Muscle layer of duodenum (tissue), 2 donors: ENCODE results near the gene TRAPPC2.
A peak's percentile ranks its signal among the peaks of the same experiment; 100 is the strongest.

Source experiments
- H3K27ac ChIP-seq: one replicate; pipeline ENCODE4 v1.7.0; 2013; ENCODE audit warnings: mild to moderate bottlenecking, low read length
- H3K27me3 ChIP-seq: one replicate; pipeline ENCODE4 v1.7.0; 2013; ENCODE audit warnings: low read depth, mild to moderate bottlenecking, control low read depth, low read length
- H3K36me3 ChIP-seq, 2 donors: one replicate each; pipeline ENCODE4 v1.7.0; 2013; ENCODE audit warnings: low read length in 2 of 2, control low read depth in 1 of 2, mild to moderate bottlenecking in 1 of 2; ENCODE audit not compliant: insufficient read depth in 2 of 2, control insufficient read depth in 1 of 2
- H3K4me1 ChIP-seq, 2 donors: one replicate each; pipeline ENCODE4 v1.7.0; 2013; ENCODE audit warnings: low read length in 2 of 2, mild to moderate bottlenecking in 2 of 2, control low read depth in 1 of 2, moderate library complexity in 1 of 2; ENCODE audit not compliant: insufficient read depth in 2 of 2, control insufficient read depth in 1 of 2
- H3K4me3 ChIP-seq, 2 donors: one replicate each; pipeline ENCODE4 v1.7.0; 2013; ENCODE audit warnings: low read length in 2 of 2, low read depth in 1 of 2, mild to moderate bottlenecking in 1 of 2
- H3K9me3 ChIP-seq, 2 donors: one replicate each; pipeline ENCODE4 v1.7.0; 2013; ENCODE audit warnings: low read length in 2 of 2, control low read depth in 1 of 2, mild to moderate bottlenecking in 1 of 2; ENCODE audit not compliant: control insufficient read depth in 1 of 2
- donor health status: healthy.

TRAPPC2 gene

DNA sequence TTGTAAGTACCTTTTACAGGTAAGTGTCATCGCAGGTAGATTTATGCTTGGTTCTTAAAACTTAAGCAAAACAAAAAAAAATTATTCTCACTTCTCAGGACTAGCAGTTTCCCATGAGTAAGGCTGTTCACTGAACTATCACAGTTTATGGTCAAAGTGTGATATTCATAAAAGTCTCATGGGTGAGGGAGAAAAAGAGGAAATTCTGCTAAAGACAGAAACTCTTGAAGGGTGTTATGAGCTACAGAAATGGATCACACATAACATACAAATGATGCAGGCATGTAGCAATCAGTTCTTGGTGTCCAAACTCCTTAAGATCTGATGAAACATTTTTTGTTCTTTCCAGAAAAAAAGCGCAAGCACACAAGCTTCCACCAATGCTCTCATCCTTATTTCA lies 37.0 kb downstream of the TRAPPC2 start:
- Histone ChIP-seq H3K27me3 (no peaks in the 10 kb centered on the region), H3K27ac (no peak overlapping the region), H3K4me1 (peaks cover 15 to 47% of the 10 kb centered on the region in 2 donors), H3K9me3 (no peaks in the 10 kb centered on the region), H3K4me3 (no peak overlapping the region), H3K36me3 (no peaks in the 10 kb centered on the region)

DNA sequence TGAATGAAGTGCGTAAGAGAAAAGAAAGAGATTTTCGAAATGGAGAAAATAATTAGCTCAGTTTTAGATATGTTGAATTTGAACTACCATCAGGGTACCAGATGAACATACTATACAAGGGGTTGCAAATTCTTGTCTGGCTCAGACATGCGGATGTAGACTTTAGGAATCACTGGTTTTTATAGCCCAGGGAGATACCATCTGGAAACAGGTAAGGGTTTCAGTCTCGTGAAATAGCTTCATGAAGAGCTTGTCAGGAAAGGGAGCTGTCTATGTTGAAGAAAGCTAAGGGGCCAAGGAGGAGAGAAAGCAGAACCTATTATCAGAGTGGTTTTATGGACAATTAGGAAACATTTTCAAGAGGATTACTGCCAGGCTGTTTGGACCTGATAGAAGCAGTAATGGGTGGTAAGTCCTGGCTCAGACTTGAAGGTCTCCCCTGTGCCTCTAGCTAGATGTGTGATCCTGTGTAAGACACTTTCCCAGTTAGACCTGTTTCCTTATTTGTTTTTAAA lies 38.8 kb downstream of the TRAPPC2 start:
- Histone ChIP-seq H3K4me1 (peaks cover 11 to 49% of the 10 kb centered on the region in 2 donors), H3K27ac (no peak overlapping the region)

DNA sequence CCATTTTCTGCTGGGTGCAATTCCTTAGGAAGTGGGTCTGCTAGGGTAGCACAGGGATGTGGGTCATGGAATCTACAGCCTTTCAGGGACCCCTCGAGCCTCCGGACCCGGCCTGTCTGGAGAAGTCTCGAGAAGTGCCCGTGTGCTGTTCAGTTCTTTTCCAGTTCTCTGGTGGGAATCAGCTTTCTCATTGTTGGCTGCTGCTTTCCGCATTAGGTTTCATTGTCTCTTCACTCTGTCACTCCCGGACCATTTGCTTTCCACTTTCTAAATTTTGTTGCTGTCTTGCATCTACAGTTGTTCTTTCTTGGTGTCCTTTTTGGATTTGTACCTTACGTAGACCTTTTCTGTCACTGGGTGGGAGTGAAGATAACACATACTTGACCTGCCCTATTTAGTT lies 39.4 kb downstream of the TRAPPC2 start:
- H3K9me3 ChIP-seq: no peaks in the 10 kb centered on the region
- H3K27me3 ChIP-seq: no peaks in the 10 kb centered on the region
- no peak overlapping the region for H3K4me3 ChIP-seq
- H3K27ac ChIP-seq: no peak overlapping the region
- no peaks in the 10 kb centered on the region for H3K36me3 ChIP-seq
- peaks cover 11 to 49% of the 10 kb centered on the region in 2 donors for H3K4me1 ChIP-seq

More for the DNA sequence above, 38.8 kb downstream of the TRAPPC2 start:
- Histone ChIP-seq H3K36me3 (no peaks in the 10 kb centered on the region), H3K4me3 (no peak overlapping the region), H3K27me3 (no peaks in the 10 kb centered on the region), H3K9me3 (no peaks in the 10 kb centered on the region)

DNA sequence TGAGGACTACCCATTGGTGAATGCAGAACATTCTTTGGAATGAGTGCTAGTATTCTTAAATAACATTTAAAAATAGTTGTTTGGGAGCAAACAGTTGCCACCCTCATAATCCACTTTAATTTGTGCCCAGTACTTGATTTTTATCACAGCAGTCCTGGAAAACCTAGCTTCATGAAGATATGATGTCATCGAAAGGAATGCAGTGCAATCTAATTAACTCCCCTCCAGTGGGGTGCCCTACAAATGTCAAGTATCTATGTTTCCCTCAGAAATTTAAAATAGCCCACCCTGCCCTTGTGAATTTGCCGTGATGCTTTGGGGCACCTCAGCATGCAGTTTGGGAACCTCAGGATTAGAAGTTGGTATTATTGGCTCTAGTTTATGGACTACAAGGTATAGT lies 40.1 kb downstream of the TRAPPC2 start:
- no peak overlapping the region for H3K27ac ChIP-seq
- H3K4me1 ChIP-seq: peaks cover 11 to 49% of the 10 kb centered on the region in 2 donors
- H3K4me3 ChIP-seq: no peak overlapping the region

DNA sequence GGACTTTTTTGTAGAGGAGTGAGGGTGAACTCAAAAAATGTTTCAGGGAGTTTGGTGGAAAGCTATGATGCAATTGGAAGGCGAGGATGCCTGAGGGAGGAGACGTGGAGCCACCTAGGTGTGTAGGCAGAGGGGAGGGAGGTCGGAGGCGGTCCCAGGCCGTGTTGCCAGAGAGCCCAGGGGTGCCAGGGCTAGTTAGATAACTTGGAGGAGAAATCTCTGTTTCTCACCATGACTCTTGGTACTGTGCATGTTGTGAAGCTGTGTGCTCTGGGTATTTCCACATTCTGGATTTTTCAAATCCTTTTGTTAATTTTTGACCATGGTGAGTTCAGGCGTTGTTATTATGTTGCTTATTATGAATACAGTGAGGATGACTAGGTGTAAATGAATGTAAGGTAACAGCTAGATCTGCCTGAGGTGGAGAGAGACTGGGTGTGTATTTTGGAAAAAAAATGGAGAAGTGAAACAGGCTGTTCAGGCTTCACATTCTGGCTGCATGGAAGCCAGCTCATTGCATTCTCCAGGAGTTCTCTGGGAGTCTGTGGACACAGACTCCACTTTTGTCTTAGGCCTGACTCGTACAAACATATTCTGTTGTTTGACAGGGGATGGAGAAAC lies 41.0 kb downstream of the TRAPPC2 start:
- H3K9me3 ChIP-seq: no peaks in the 10 kb centered on the region
- no peaks in the 10 kb centered on the region for H3K27me3 ChIP-seq
- no peak overlapping the region for H3K4me3 ChIP-seq
- H3K4me1 ChIP-seq: peaks cover 5 to 40% of the 10 kb centered on the region in 2 donors
- H3K27ac ChIP-seq: no peak overlapping the region
- H3K36me3 ChIP-seq: no peaks in the 10 kb centered on the region

More for the DNA sequence above, 40.1 kb downstream of the TRAPPC2 start:
- Histone ChIP-seq H3K9me3 (no peaks in the 10 kb centered on the region), H3K27me3 (no peaks in the 10 kb centered on the region), H3K36me3 (no peaks in the 10 kb centered on the region)

DNA sequence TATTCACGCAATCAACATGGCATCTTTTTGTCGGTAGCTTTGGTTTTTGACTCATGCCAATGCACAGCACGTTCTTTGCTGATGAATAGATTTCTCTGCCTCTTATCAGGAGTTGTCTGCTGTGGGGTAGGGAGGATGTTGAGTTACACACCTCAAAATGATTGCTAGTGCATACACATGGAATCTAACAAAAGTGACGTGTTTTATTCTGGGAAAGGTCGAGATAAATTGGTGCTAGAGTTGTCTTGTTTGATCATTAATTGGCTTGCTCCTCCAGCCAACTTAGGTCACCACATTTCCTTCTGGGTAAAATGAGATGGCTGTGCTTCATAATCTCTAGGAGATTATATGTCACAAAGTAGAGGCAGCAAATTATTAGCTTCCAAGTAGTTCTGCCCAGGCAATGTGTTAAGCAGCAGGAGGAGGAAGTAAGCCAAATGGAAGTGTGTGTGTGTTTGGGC lies 41.6 kb downstream of the TRAPPC2 start:
- no peak overlapping the region for H3K27ac ChIP-seq
- no peaks in the 10 kb centered on the region for H3K36me3 ChIP-seq
- no peaks in the 10 kb centered on the region for H3K27me3 ChIP-seq
- no peak overlapping the region for H3K4me3 ChIP-seq
- H3K9me3 ChIP-seq: no peaks in the 10 kb centered on the region
- H3K4me1 ChIP-seq: peaks cover 5 to 37% of the 10 kb centered on the region in 2 donors

DNA sequence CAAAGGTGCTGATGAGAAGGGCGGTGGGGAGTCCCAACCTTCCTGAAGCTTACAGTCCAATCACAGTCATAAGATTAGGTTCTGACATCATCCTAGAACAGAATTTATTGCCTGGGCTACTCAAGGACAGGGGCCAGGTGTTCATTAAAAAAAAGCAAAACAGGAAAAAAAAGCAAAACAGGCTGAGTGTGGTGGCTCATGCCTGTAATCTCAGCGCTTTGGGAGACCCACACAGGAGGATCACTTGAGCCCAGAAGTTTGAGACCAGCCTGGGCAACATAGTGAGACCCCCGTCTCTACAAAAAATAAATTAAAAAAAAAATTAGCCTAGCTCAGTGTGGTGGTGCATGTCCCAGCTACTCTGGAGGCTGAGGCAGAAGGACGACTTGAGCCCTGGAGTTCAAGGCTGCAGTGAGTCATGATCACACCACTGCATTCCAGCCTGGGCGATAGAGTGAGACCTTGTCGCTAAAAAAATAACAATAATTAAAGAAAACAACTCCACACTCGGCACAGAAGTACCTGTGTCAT lies 42.5 kb downstream of the TRAPPC2 start:
- Histone ChIP-seq H3K27me3 (no peaks in the 10 kb centered on the region), H3K4me1 (peaks cover 5 to 29% of the 10 kb centered on the region in 2 donors), H3K27ac (no peak overlapping the region), H3K36me3 (no peaks in the 10 kb centered on the region), H3K4me3 (no peak overlapping the region), H3K9me3 (no peaks in the 10 kb centered on the region)

DNA sequence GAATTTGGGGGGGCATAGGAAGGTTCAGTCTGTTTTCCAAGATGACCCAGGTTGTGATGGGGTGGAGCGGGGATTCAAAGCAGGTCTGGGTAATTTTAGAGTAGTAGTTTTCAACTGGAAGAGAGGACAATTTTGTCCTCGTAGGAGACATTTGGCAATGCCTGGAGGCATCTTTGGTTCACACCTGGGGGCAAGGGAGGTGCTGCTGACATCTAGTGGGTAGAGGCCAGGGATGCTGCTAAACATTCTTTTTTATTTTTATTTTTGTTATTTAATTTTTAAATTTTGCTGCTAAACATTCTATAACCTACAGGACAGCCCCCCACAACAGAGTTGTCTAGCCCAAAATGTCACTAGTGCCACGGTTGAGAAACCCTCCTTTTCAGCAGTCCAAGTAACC lies 43.6 kb downstream of the TRAPPC2 start:
- H3K4me3 ChIP-seq: peak overlapping the region; percentile 60 to 91

DNA sequence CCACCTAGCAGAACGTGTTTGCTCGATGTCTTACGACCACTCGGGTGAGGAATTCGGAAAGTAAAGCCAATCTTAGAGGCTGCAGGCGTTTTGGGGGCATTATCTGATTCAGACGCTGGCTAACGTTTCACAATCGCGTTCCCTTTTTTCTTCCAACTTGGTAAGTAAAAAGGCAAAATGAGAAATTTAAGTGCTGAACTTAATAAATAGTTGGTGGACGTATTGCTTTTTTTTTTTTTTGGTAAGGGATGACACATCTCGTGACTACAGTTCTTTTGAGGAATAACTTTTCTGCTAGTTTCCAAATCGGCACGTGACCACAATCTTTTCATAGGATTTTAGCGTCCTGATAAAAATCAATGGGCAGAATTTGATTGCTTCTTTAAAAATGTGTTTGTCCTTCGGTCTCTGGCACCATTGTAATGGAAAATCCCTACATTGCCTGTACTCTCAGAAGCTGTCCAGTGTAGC lies 44.6 kb downstream of the TRAPPC2 start:
- Histone ChIP-seq H3K27ac (peak overlapping the region; percentile 96), H3K9me3 (no peaks in the 10 kb centered on the region), H3K27me3 (no peaks in the 10 kb centered on the region), H3K36me3 (no peaks in the 10 kb centered on the region), H3K4me3 (peak overlapping the region; percentile 60 to 91), H3K4me1 (peaks cover 5 to 29% of the 10 kb centered on the region in 2 donors)

More for the DNA sequence above, 43.6 kb downstream of the TRAPPC2 start:
- peak overlapping the region; percentile 96 for H3K27ac ChIP-seq
- peaks cover 5 to 29% of the 10 kb centered on the region in 2 donors for H3K4me1 ChIP-seq
- H3K9me3 ChIP-seq: no peaks in the 10 kb centered on the region
- H3K36me3 ChIP-seq: no peaks in the 10 kb centered on the region
- no peaks in the 10 kb centered on the region for H3K27me3 ChIP-seq

DNA sequence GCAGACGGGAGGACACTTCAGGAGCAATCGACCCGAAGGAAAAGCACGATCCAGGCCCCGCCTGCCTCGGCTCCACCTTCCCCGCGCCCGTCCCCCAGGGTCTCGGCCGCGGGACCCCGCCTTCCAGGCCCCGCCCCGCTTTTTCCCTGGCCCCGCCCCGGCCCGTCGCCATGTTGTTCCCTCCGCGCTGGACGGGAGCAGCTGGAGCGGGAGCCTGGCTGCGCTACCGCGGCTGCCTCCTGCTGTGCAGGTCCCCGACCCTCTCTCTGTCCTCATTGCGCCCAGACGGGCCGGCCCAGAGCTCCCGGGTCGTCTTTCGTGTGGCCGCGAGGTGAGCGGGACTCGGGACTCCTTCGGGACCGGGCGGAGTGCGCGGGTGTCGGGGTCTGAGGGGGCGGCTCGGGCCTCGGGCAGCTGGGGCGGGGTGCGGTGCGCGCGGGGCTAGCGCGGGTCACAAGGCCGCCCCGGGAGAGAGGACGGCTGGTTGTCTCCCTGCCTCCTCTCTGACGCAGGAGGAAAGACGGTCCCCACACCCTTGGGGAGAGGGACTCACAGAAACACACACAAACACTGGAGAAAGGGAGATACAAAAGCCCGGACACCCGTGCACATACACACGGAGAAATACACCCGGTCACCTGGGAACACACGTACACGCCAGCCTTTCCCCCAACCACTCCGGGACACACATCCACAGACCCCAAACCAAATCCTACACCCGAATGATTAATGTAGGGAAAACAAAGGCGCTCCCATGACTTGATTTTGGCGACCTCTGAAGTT lies 45.3 kb downstream of the TRAPPC2 start, which contains the start of gene RAB9A:
TSS of gene RAB9A (plus strand) at position 171 of the 783 bp plus-strand sequence. CDS start 19,619 bp downstream, outside the sequence.
- Histone ChIP-seq H3K27ac (peak within 1 kb of the TSS; percentile 96), H3K27me3 (no peaks in the 10 kb centered on the region), H3K9me3 (no peaks in the 10 kb centered on the region), H3K4me1 (peaks cover 2 to 22% of the 10 kb centered on the region in 2 donors), H3K36me3 (no peaks in the 10 kb centered on the region), H3K4me3 (peak within 1 kb of the TSS; percentile 60 to 91)

DNA sequence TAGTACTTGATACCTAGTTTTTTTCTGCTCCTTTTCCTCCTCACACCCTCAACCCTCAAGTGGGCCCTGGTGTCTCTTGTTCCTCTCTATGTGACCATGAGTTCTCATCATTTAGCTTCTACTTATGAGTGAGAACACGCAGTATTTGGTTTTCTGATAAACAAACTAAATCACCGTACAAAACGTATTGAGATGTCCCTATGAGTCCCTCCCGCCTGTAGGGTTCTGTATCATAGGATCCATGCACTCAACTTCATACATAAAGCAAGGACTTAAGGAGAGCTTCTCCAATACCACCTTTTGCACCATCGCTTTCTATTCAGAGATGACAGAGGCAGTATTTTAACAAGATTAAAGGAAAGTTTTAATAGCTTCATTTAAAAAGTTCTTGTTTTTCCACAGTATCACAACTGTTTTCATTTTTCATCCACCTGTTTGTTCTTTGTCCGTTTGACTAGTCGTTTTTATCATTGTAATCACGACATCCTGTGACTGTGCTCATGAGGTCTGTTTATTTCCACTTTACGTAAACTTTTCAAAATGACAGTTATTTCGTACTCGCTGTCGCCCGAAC lies 45.9 kb downstream of the TRAPPC2 start:
- peaks cover 0 to 21% of the 10 kb centered on the region in 2 donors for H3K4me1 ChIP-seq
- H3K36me3 ChIP-seq: no peaks in the 10 kb centered on the region
- H3K4me3 ChIP-seq: peak overlapping the region; percentile 60 to 62
- H3K27me3 ChIP-seq: no peaks in the 10 kb centered on the region
- peak overlapping the region; percentile 96 for H3K27ac ChIP-seq
- no peaks in the 10 kb centered on the region for H3K9me3 ChIP-seq
